Peyer's patch (tissue), 4 donors: ENCODE results near the gene TAF3. TPM values are rescaled to one million over a fixed set of nuclear protein-coding genes. Genes with fewer than 3 reads are reported as not detected.

Experiments used
- DNase-seq, 3 donors: peaks; one replicate each; pipeline ENCODE4 v3.0.0-alpha.2; 2017 to 2019
- H3K27ac ChIP-seq, 4 donors: fragments of 200-600 bp; sonication (generic); one replicate each; pipeline ENCODE4 v1.5.1; 2016 to 2019
- H3K27me3 ChIP-seq, 2 donors: fragments of 200-600 bp; sonication (generic); one replicate each; pipeline ENCODE4 v1.5.1; 2019
- H3K36me3 ChIP-seq, 3 donors: fragments of 200-600 bp; sonication (generic); one replicate each; pipeline ENCODE4 v1.5.1; 2016 to 2019
- H3K4me1 ChIP-seq, 4 donors: fragments of 200-600 bp; sonication (generic); one replicate each; pipeline ENCODE4 v1.5.1; 2016 to 2019
- H3K4me3 ChIP-seq, 4 donors: fragments of 200-600 bp; sonication (generic); 1 replicate in 3 of 4; 2 replicates in 1 of 4; pipeline ENCODE4 v1.5.1; 2016 to 2019; ENCODE audit warnings: mild to moderate bottlenecking in 1 of 4
- H3K9me3 ChIP-seq, 4 donors: fragments of 200-600 bp; sonication (generic); one replicate each; pipeline ENCODE4 v1.5.1; 2016 to 2019; ENCODE audit warnings: mild to moderate bottlenecking in 1 of 4
- POLR2A ChIP-seq, 2 donors: fragments of 450-650 bp; IDR thresholded peaks; one replicate each; pipeline ENCODE4 v1.5.1; 2017; ENCODE audit warnings: antibody characterized with exemption in 2 of 2, mild to moderate bottlenecking in 2 of 2, moderate library complexity in 2 of 2
- total RNA-seq, 4 donors: library from RNA; depleted of rRNA; stranded (reverse); fragments of >200 nt; gene quantifications; one replicate each; pipeline ENCODE4 v1.1.0, GENCODE V29; 2016
- TF ChIP-seq, protein P1 (sequence below), 6 experiments: fragments of 450-650 bp in 4 of 6; fragments of 200-600 bp in 2 of 6; sonication (generic) in 1 of 6; IDR thresholded peaks; one replicate each; pipeline ENCODE4 v1.5.1; 2017 to 2019; ENCODE audit warnings: antibody characterized with exemption in 6 of 6, mild to moderate bottlenecking in 3 of 6, moderate library complexity in 1 of 6

The TAF3 gene
- total RNA-seq, 4 donors from 2014 or later = 5.1 to 22.3 (median 7.1) TPM

DNA sequence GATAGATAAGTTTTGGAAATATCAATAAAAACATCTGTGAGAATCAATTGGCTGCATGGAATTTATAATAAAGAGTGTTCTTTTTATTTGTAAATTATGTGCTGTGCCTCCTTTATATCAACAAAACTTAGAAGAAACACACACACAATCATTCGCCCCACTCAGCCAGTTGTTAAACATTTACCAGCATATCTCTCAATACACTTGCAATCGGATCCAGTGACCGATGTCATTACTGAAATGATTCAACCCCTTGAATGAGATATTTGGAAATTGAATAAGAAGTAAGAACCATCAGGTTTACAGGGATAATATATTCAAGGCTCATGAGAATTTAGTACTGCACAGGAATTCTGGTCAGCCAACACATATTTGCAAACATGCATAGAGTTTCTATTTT is 35.6 kb downstream of the TAF3 start:
- no peak overlapping the region for H3K4me3 ChIP-seq
- H3K9me3 ChIP-seq = no peaks in the 10 kb centered on the region
- H3K27me3 ChIP-seq = no peaks in the 10 kb centered on the region
- peaks cover 0 to 10% (median 0%) of the 10 kb centered on the region in 4 donors for H3K4me1 ChIP-seq
- TF ChIP-seq, protein P1, sequence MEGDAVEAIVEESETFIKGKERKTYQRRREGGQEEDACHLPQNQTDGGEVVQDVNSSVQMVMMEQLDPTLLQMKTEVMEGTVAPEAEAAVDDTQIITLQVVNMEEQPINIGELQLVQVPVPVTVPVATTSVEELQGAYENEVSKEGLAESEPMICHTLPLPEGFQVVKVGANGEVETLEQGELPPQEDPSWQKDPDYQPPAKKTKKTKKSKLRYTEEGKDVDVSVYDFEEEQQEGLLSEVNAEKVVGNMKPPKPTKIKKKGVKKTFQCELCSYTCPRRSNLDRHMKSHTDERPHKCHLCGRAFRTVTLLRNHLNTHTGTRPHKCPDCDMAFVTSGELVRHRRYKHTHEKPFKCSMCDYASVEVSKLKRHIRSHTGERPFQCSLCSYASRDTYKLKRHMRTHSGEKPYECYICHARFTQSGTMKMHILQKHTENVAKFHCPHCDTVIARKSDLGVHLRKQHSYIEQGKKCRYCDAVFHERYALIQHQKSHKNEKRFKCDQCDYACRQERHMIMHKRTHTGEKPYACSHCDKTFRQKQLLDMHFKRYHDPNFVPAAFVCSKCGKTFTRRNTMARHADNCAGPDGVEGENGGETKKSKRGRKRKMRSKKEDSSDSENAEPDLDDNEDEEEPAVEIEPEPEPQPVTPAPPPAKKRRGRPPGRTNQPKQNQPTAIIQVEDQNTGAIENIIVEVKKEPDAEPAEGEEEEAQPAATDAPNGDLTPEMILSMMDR (IDR thresholded peaks at IDR 0.05) = no peak
- no peak for TF ChIP-seq POLR2A (IDR thresholded peaks at IDR 0.05)
- no peak overlapping the region for H3K27ac ChIP-seq
- no peak for DNase-seq
- no peaks in the 10 kb centered on the region for H3K36me3 ChIP-seq

DNA sequence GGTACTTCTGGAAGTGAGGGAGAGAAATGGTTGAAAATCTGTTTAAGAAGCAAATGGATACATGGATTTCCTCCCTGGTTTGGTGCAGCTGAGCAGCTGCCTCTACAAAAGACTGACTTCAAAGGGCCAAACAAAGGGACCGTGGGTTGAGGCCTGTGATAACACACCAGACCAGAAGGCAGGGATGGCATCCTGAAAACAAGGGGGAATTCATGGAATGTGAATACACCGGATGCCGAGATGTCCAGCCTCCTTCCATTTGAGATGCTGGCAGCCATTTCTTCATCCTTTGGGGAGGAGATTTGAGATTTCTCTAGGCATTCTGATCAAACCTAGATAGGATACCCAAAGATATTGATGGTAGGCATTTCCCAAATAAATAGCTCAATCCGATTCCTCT is 36.9 kb downstream of the TAF3 start:
- TF ChIP-seq POLR2A (IDR thresholded peaks at IDR 0.05) = no peak
- TF ChIP-seq, protein P1 (IDR thresholded peaks at IDR 0.05) = no peak
- H3K36me3 ChIP-seq = no peaks in the 10 kb centered on the region
- H3K4me3 ChIP-seq = no peak overlapping the region
- H3K4me1 ChIP-seq = peaks cover 0 to 10% (median 0%) of the 10 kb centered on the region in 4 donors
- no peak for DNase-seq
- H3K27me3 ChIP-seq = no peaks in the 10 kb centered on the region
- H3K27ac ChIP-seq = no peak overlapping the region
- H3K9me3 ChIP-seq = no peaks in the 10 kb centered on the region

DNA sequence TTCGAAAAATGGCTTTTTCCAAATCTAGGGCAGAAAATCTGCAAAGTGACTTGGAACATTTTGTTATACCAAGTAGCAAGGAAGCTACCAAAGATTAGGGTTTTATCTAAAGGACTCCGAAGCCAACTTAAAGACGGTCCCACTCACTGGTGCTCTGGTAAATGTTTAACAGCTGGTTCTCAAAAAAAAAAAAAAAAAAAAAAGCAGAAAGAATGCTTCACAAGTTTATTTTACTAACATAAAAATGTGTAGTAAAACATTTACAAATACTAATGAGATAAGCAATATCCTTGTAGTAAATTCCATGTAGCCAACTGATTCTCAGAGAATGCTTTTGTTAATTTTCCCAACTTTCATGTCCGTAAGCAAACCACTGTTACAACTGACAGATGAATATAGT is 38.4 kb downstream of the TAF3 start:
- H3K36me3 ChIP-seq = no peaks in the 10 kb centered on the region
- no peak overlapping the region for H3K27ac ChIP-seq
- H3K27me3 ChIP-seq = no peaks in the 10 kb centered on the region
- H3K4me1 ChIP-seq = peaks cover 0 to 10% (median 0%) of the 10 kb centered on the region in 4 donors
- DNase-seq = no peak
- no peak overlapping the region for H3K4me3 ChIP-seq
- TF ChIP-seq, protein P1 (IDR thresholded peaks at IDR 0.05) = no peak
- TF ChIP-seq POLR2A (IDR thresholded peaks at IDR 0.05) = no peak
- H3K9me3 ChIP-seq = peaks cover 0 to 9% (median 0%) of the 10 kb centered on the region in 4 donors

DNA sequence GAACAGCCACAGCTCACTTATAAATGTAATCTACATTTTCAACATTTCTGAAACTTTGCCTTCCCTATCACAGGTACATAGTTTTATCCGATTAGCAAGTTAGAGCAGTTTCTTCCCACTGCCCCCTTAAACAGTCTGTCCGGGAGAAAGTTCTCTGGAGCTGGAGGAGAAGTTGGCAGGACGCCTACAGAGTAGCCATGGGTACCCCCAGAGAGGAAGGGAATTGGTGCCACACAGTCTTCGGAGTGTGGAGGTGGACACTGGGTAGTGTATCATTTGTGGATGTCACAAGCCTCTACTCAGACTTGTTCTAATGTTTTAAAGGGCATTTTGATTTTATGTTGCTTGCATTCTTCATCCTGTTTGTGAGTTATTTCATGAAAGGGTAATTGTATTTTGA is 39.0 kb downstream of the TAF3 start:
- Histone ChIP-seq H3K36me3 (no peaks in the 10 kb centered on the region), H3K27me3 (no peaks in the 10 kb centered on the region), H3K4me1 (peaks cover 0 to 10% (median 0%) of the 10 kb centered on the region in 4 donors), H3K9me3 (peaks cover 0 to 15% (median 0%) of the 10 kb centered on the region in 4 donors), H3K27ac (no peak overlapping the region), H3K4me3 (no peak overlapping the region)
- TF ChIP-seq, protein P1 (IDR thresholded peaks at IDR 0.05) = no peak
- TF ChIP-seq POLR2A (IDR thresholded peaks at IDR 0.05) = no peak
- no peak for DNase-seq

DNA sequence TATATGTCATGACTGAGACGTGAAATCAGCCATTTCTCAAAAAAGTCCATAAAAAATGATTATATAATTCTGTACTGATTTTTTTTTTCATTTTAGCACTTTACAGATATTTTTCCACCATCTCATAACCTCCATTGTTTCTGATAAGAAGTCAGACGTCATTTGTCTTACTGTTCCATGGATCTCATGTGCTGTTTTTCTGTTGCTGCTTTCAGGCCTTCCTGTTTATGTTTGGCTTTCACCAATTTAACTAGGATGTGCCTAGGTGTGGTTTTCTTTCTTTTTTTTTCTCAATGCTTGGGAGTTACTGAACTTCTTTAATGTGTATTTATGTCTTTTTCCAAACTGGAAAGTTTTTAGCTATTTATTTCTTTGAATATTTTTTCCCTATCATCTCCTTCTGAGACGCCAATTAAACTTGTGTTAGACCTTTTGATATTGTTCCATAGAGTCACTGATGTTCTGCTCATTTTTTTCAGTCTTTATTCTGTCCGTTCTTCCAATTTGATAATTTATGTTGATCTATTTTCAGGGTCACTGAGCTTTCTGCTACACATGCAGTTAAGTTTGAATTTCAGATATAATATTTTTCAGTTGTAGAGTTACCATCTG is 43.3 kb downstream of the TAF3 start:
- H3K4me1 ChIP-seq = no peaks in the 10 kb centered on the region
- H3K36me3 ChIP-seq = no peaks in the 10 kb centered on the region
- H3K4me3 ChIP-seq = no peak overlapping the region
- DNase-seq = no peak
- no peaks in the 10 kb centered on the region for H3K27me3 ChIP-seq
- peaks cover 0 to 15% (median 0%) of the 10 kb centered on the region in 4 donors for H3K9me3 ChIP-seq
- H3K27ac ChIP-seq = no peak overlapping the region
- no peak for TF ChIP-seq POLR2A (IDR thresholded peaks at IDR 0.05)
- TF ChIP-seq, protein P1 (IDR thresholded peaks at IDR 0.05) = no peak
